ENCODE measurements around the gene FSTL4. TPM values are rescaled to one million over a fixed set of nuclear protein-coding genes. Genes with fewer than 3 reads are reported as not detected.
"Not testable (repeated sequence)": the region's sequence is repeated elsewhere in the genome, so short reads cannot be mapped to it uniquely, and the experiment has no call there.

FSTL4 gene
- total RNA-seq, 1 donor from 2014 or later, result not detected

DNA sequence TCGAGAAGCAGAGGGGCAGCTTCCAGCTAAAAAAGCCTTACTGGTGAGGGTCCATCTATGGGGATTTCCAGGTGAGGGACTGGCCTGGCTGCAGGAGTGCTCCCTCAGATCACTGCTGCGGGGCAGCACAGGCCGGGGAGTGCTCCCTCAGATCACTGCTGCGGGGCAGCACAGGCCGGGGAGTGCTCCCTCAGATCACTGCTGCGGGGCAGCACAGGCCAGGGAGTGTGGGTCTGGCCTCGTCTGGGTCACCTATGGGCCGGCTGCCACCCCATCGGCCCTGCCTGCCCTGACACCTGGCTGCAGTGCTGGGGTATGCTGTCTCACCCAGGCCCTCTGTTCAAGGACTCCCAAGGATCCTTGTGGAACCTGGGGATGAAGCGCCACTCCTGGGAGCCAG, 167.1 kb downstream of the FSTL4 start:
- intact Hi-C loops (cut with DNase I); DNase-seq (ENCODE audit: low spot score): not testable (repeated sequence)

DNA sequence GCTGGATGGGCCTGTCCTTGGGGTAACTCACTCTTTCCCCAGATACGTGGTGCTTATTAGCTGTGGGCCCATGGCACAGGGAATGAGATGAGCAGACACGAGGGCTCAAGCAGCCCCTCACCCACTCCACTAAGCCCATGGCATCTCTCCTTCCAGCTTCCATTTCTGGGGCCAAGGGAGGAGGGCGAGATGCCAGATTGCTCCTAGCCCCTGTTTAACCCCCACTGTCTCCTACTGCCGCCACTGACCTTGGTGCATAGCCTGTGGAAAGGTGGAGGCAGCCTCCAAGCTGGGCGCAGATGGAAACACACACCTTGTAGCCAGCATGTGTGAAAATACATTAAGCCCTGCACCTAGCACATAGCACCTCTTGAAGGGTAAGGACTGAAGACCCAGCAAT, 167.6 kb downstream of the FSTL4 start:
- DNase-seq (ENCODE audit: low spot score), result no peak
- intact Hi-C loops (cut with DNase I), result no loop called here

DNA sequence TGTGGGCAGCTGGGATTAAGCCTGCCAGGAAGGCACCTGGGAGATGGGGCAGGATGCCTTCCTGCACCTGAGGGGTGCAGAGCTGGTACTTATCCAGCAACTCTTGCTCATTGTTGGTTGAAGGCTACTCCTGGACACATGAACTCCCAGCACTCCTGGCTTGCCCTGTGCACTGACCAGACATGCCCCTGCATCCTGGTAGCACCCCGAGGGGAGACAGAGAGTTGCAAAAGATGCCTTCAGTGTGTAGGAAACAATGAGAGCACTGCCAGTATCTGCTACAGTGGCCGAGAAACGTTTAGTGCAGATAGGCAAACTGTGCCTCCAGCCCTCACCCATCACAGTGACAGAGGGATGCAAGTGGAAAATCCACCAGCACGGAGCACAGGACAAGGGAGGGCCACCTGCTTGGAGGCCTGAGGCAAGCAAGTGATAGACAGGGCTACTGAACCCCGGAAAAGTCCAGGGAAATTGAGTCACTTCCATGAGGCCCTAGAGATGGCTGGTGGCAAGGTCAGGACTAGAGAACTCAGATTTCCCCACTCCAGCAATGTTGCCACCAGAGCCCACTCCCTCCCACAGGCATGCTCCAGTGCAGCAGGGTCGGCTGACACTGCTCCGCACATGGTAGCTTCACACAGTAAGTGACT, 171.1 kb downstream of the FSTL4 start:
- intact Hi-C loops (cut with DNase I), result no loop called here

DNA sequence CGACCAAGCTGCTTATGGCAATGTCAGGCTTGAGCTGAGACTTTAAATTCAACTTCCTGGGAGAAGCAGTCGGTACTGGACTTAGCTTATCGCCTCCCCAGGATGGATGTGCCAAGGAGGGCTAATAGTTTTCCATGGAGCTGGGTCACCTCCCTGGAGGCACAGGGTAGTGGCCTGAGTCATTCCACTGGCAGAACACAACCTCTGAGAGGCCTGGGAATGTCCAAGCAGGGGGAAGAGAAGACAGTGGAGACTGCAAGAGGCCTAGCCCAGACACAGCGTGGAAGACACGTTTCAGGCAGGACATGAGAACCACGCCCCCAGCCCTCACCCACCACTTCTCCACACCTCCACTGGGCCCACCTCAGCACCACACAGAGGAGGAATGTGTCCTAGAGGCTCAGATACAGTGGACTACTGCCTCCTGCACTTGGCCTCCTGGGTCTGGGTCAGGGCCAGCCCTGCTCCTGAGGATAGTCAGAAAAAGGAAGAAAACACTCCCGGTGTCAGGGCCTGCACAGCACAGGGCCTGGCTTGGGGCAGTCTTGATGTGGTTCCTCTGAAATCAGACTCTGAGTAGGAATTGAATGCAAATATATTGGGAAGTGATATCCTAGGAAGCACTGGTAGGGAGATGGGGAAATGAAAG, 171.8 kb downstream of the FSTL4 start:
- DNase-seq (ENCODE audit: low spot score), result no peak
- intact Hi-C loops (cut with DNase I), result no loop called here

More for the DNA sequence above, 171.1 kb downstream of the FSTL4 start:
- DNase-seq (ENCODE audit: low spot score), result no peak

DNA sequence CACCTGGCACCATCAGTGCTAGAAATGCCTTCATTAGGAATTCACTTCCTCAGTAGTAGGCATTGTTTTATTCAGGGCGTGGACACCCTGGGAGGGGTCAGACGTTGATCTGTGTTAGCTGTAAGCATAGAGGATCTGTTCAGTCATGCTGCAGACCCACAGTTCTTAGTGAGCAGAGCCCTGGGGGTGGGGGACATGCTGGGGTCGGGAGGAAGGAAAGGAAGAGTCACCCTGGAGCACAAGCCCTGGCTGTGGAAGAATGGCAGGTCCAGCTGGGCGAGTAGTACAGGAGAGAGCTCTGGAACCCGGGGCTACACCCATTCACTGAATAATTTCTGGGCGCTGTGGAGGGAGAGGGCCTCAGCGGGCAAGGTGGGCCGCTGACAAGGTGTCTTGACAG, 172.5 kb downstream of the FSTL4 start:
- intact Hi-C loops (cut with DNase I), result no loop called here

DNA sequence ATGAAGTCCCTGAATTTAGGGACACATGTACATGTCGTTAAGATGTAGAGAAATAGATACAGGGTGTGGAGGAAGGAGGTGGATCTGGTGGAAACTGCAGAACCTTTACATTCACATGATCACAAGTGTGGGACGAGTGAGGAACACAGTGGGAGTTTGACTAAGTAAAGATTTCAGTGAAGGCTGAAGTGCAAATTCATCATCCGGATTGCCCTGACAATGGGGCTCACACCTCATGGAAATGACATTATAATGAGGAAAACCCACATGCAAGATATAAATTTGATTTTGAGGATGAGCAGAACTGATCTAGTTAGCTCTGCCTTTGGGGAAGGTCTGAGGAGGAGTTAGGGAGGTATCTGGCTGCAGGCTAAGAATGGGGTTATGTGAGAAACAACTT, 173.9 kb downstream of the FSTL4 start:
- DNase-seq (ENCODE audit: low spot score), result no peak
- intact Hi-C loops (cut with DNase I), result no loop called here

More for the DNA sequence above, 172.5 kb downstream of the FSTL4 start:
- DNase-seq (ENCODE audit: low spot score), result no peak

DNA sequence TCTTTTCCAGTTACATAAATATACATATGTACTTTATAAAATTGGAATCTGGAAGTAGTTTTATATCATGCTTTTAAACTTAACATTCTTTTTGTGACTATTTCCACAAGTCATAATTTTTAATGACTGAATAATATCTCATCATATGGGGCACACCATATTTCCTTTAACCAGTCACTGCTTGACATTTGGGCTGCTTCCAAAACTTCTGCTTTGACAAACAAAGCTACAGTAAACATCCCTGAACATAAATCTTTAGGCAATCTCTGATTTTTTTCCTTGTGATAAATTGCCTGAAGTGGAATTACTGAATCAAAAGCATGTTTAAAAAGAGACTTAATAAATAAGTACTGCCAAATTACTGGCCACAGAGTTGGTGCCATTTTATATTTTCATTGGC, 178.0 kb downstream of the FSTL4 start:
- intact Hi-C loops (cut with DNase I), result no loop called here
- DNase-seq (ENCODE audit: low spot score), result no peak

DNA sequence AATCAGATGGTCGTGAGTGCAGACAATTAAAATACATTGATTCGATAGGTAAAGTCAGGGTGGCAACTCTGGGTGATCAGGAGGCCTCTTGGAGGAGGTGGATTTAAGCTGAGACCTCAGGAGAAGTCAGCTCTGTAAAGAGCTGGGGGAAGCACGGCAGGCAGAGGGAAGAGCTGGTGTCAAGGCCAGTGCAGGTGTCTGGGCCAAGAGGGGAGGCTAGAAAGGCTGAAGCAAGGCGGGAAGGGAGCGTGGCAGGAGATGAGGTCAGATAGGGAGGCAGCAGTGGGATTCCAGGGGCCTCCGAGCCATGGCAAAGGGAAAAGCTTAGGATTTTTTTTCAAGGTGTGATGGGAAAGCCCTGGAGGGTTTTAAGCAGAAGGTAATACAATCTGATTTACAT, 178.7 kb downstream of the FSTL4 start:
- DNase-seq (ENCODE audit: low spot score), result no peak
- intact Hi-C loops (cut with DNase I), result no loop called here

DNA sequence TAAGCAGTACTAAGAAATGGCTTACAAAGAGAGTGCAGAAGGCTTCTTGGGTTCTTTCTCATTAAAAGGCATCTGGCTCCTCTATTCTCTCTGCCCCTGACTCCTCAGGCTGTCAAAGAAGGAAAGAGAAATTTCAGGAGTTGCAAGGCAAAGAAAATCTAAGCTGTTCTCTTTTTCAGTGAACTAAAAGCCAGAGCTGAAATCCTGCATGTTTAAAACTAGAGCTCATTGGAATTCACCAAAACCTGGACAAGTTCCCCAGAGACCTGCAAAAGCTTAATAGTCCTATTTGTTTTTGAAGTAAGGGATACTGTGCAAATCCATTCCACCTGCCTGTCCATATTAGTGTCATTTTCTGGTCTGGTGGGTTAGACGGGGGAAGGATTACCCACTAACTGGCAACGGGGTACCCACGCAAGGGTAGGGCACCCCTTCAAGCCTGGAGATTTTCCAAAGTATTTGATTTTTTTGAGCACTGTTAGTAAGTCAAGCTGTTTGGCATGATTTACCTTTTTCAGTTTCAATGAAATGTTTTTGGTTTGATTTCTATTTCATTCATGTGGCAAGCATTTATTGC, 179.3 kb downstream of the FSTL4 start:
- no peak for DNase-seq (ENCODE audit: low spot score)
- intact Hi-C loops (cut with DNase I), result no loop called here

DNA sequence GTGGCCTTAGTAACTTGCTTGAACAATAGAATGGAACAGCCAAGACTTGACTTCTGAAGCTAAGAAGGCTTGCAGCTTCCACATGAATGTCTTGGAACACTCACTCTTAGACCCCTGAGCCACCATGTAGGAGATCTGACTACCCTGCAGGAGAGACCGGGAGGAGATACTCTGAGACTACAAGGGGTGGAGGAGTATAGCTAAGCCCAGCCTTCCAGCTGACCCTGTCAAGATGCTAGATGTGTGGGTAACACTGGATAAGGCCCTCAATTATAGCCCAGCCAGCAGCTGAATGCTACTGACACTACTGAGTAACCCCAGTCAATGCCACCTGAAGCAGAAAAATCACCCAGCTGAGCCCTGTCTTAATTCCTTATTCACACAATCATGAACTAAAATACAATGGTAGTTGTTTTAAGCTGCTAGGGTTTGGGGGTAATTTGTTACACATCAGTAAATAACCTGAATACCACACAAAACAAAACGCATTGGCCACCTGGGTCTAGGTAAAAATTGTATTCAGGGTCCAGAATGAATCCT, 180.9 kb downstream of the FSTL4 start:
- intact Hi-C loops (cut with DNase I), result no loop called here
- DNase-seq (ENCODE audit: low spot score), result no peak

DNA sequence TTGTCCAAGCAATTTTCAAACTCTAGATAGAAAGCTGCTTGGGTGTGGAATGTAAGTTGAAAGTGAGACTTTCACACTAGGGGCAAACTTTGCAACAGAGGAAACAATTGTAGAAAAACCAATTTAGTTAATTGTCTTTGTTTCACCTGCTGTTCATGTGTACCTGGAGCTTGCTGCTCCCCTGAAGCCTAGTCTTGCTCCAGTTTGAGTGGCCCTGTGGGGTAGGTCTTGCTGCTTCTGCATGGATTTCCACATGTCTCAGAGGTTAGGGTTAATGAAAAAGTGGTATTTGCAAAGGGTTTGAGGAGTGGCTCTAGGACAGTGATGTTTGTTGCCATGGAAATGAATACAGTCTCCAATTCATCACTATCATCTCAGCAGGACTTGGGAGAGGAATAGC, 182.2 kb downstream of the FSTL4 start:
- no peak for DNase-seq (ENCODE audit: low spot score)
- intact Hi-C loops (cut with DNase I), result no loop called here

DNA sequence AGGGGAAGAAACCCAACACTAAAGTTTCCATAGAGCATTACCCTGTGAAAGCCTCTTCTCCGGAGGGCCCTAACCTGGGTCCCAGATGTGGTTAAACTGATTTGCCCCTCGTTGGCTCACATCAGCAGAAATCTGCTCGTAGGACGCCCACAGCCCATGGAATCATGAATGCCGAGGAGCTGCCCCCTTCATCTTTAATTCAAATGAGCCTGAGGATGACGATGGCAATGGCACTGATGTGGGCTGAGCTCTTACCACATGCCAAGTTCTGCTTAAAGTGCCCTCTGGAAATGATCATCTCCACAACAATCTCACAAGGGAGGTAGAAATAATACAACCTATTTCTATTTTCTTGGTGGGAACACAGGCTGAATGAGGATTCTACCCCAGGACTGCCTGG, 183.3 kb downstream of the FSTL4 start:
- intact Hi-C loops (cut with DNase I), result loop anchor here (10.0 kb wide), 1 partner anchor 314 kb away; no protein-coding TSS in a partner anchor
- no peak for DNase-seq (ENCODE audit: low spot score)

DNA sequence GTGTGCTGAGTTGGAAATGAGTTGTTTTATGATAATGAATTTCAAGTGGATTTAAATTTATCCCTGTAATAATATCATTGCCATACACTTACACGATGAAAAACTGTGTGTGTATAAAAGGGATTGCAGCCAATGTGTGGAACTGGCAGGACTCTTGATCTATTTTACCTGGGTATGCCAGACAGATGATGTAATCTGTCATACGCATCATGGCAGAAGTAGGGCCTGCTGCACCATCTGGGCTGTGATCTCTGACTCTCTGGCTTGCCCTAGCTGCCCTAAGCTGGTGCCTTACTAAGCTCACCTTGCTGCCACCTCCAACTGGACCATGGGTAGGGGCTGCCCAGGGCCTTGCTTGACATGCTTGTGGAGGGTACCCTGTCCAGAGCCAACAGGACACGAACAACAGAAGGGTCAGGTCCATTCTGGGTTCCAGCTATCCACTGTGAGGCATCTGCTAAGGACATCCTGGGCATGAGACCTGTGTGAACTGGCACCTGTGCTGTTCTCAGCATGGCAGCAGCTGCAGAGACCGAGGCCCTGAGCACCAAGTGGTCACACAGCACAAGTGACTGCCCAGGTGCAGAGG, 184.2 kb downstream of the FSTL4 start:
- DNase-seq (ENCODE audit: low spot score), result no peak
- intact Hi-C loops (cut with DNase I), result loop anchor here (10.0 kb wide), 1 partner anchor 313 kb away; no protein-coding TSS in a partner anchor

DNA sequence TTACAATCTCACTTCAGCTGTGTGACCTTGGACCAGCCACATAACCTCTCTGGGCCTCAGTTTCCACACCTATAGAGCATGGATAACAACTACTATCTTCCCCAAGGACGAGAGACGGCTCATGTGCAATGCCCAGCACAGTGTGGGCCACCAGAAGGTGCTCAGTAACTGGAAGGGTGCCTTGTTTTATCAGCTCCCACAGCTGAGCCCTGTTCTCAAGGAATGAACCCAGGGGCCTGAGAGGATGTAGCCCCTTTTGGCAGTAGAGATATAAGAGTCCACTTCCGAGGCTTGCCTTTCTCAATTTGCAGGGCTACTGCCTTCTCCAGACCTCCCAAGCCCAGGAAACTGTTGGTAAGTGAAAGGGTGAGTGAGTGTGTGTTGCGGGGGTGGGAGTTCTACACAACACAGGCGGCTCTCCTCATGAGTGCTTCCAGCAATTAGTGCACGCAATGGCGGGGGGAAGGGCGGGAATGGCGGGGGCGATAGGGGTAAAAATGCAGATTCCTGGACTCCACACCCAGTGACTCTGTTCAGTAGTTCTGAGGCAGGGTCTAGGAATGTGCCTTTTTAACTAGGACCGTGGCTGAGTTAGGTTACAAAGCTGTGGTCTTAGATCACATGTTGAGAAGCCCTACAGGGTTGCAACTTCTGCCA, 185.1 kb downstream of the FSTL4 start:
- no peak for DNase-seq (ENCODE audit: low spot score)
- intact Hi-C loops (cut with DNase I), result loop anchor here (10.0 kb wide), 1 partner anchor 312 kb away; no protein-coding TSS in a partner anchor

DNA sequence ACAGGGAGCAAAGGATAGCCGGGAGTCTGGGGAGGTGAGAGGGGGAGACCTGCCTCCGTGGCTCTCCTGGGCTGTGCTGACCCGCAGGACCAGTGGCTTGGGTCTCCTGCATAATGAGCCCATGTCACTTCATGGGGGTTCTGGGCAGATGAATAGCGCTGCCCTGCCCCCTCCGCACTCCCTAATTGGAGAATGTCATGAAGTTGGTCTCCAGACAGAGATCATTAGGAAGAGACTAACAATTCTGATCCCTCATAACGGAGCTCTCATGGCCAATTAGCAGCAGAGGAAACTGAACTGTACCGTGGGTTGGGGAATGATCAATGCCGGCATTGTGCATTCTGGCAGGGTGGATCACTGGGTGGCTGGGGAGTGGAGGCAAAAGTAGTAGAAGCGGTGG, 186.1 kb downstream of the FSTL4 start:
- intact Hi-C loops (cut with DNase I), result loop anchor here (10.0 kb wide), 1 partner anchor 311 kb away; no protein-coding TSS in a partner anchor

DNA sequence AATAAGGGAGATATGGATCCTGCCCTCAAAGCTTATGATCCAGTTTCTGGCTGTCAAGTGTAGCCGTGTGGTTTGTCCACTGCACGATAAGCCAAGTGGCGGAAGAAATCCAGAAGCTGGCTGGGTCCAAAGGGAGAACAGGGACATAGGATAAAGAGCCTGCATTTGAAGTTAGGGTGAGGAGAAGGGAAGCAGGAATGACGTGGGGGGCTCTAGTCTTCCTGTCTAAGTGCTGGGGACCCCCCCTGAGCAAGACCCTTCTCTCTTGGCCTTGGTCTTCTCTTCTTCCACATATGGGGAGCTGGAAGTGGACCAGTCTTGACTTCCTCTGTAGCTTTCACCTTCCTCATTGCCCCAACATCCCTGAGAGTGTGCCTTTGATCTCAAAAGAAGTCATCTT, 186.6 kb downstream of the FSTL4 start:
- intact Hi-C loops (cut with DNase I), result loop anchor here (10.0 kb wide), 1 partner anchor 311 kb away; no protein-coding TSS in a partner anchor
- DNase-seq (ENCODE audit: low spot score), result no peak

More for the DNA sequence above, 186.1 kb downstream of the FSTL4 start:
- no peak for DNase-seq (ENCODE audit: low spot score)

DNA sequence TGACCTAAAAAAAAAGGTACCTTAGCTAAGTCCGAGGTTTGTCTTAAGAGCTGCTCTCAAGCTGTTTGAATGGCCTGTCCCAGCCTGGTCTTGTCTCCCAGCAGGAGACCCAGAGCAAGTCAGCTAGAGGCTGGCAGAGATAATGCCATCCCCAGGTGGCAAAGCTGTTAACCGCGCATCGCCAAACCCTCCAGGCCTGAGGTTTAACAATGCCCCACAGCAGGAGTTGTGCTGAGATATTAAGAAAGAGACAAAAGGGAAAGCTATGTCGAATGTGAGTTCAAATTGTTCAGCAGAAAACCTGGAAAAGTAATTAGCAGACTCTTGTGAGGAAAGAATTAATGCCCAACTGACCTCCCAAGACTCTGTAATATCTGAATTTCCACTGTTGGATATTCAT, 187.1 kb downstream of the FSTL4 start:
- intact Hi-C loops (cut with DNase I), result loop anchor here (10.0 kb wide), 1 partner anchor 310 kb away; no protein-coding TSS in a partner anchor
- DNase-seq (ENCODE audit: low spot score), result no peak

DNA sequence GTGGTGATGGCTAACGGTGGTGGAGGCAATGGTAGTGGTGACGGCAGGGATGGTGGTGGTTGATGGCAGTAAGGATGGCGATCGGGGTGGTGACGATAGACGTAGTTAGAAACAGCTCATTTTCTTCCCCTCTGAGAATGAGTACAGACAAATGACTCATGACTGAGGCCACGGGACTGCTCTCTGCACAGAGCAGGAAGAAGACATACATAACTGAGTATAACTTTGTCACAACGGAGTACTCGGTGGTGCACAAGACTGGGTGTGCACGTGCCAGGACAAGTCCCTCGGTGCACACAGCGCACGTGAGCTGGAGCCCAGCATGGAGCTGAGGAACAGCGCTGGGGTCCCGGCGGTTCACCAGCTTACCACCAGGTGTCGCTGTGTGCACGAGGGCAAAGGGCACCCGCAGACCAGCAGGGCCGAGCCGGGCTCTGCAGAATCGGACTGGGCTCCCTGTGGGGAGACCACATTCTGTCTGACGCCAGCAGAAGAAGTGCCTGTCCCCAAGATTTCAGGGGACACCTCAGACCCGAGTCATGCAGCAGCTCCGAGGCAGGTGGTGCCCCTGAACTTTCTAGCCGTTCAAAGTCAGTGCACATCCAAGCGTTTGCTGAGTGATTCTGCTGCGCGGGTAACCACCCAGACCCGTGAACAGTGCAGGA, 188.6 kb downstream of the FSTL4 start:
- intact Hi-C loops (cut with DNase I), result loop anchor here (1.0 to 10.0 kb wide), 4 partner anchors 188 to 519 kb away; no protein-coding TSS in a partner anchor

More for the DNA sequence above, 188.6 kb downstream of the FSTL4 start:
- peak; percentile 87 for DNase-seq (ENCODE audit: low spot score)

All from cardiac septum (tissue), 1 donor.